ENCODE measurements around the gene CEP170B.
"Not testable (repeated sequence)": the region's sequence is repeated elsewhere in the genome, so short reads cannot be mapped to it uniquely, and the experiment has no call there.

Gene CEP170B

DNA sequence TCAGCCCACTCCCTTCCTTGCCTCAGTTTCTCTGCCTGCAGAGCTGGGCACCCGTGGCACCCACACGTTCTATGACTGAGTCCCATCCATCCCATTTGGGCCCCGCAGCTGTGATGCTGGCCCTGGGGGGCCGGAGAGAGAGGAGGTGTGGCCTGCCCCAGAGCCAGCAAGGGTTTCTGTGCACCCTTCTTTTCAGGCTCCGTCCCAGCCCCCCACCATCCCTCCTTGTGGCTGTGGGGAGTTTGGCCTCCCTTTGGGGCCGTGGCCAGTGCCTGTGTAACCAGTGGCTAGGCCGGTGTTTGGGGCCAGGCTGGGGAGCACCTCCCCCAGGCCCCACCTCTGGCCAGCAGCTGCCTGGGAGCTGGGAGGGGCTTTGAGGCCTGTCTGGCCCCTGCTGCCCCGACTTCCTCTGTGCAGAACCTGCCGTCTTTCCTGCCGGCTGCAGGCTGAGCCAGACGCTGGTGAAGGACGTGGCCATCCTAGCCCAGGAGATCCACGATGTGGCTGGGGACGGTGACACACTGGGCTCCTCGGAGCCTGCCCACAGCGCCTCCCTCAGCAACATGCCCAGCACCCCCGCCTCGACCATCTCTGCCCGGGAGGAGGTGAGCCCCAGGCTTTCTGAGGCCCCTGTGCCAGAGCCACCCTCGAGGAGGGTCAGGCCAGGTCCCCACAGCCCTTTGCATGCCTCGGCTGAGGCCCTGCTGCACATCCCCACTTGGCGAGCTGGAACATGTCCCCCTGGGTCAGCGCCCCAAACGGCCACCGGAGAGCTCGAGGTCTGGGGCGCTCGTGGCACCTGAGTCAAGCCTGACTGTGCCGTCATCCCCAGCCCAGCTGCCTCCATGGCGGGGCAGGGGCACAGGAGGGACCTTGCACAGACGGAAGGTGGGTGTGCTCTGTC is 27.7 kb downstream of the CEP170B start:
- no peak for DNase-seq (ENCODE audit: low read depth)

GRCh38 chr14:104893435-104894207 is 28.6 kb downstream of the CEP170B start:
- DNase-seq (ENCODE audit: low read depth) = no peak

DNA sequence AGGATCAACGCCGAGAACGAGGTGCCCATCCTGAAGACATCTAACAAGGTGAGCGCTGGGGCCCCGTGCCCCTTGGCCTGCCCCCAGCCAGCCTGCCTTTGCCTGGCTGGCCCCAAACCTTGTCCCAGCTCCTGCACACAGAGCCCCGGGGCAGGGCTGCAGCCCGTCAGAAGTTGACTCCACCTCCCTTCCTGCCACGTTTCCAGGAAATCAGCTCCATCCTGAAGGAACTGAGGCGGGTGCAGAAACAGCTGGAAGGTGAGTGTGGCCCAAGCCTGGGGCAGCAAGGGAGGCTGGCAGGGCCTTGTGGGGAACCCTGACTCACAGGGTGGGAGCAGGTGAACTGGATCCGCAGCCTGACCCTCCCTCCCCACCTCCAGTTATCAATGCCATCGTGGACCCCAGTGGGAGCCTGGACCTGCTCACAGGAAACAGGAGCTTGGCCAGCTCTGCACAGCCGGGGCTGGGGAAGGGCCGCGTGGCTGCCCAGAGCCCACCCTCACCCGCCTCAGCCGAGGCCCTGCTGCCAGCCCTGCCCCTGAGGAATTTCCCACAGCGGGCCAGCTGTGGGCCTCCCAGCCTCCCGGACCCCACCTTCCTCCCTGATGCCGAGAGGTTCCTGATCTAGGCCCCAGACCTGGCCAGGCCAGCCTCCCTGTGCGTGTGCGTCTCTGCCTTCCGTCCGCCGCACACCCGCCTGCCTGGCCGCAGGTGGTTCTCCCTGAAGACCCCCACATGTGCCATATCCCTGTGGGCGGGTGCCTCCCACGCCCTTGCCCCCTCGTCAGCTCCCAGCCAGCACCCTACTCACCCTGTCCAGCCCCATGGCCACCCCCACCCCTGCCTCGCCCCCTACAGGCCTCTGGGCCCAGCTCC is 29.5 kb downstream of the CEP170B start:
- DNase-seq (ENCODE audit: low read depth) = no peak

GRCh38 chr14:104895207-104895785 is 30.2 kb downstream of the CEP170B start:
- no peak for DNase-seq (ENCODE audit: low read depth)

GRCh38 chr14:104895786-104896661 is 31.0 kb downstream of the CEP170B start:
- no peak for DNase-seq (ENCODE audit: low read depth)

DNA sequence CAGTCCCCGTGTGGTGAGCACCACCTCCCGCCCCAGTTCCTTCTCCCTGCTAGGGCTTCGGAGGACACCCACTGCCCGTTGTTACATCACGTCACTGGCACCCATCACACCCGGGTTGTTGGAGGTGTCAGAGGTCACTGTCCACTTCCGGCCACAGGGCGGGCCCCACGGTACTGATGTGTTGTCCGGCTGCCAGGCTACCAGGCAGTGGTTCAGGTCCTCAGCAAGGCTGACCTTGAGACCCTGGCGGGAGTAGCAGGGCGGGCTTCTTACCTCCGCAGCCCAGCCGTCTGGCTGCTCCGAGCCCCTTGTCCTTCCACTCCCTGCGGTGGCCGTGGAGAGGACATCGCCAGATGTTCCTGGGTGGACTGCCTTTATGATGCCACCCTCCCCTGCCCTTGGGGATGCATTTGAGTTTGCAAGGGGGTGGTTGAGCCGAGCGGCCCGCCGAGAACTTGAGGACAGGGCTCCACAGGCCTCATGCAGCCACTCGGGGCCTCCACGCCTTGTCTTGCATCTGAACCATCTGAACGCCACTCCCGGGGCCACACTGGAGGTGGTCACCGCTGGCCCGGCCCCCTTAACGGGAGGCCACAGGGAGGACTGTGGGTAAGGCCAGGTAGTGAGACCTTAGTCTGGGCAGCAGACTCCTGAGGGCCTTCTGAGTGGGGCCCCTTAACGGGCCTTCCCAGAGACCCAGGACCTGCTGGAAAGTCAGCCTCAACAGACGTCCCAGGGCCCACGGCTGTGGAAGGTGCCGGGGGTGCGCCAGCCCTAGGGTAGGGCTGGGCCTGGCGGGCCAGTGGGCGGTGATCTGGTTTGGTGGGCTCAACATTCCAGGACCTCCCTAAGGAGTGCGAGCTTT is 32.5 kb downstream of the CEP170B start:
- DNase-seq (ENCODE audit: low read depth) = no peak

DNA sequence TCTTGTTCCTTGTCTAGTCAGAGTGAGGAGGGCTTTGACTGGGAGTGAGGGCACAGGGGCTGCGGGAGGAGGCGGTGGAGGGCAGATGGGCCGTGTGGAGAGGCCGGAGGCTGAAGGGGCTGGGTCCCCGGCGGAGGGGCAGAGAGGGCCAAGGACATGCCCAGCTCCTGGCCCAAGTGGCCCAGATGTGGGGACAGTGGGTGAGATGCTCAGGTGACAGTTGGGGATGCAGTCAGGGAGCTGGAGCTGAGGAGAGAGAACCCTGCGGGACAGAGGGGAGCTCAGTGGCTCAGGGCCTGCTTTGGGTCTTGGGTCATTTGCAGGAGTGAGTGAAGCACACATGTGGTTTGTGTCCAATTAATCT is 33.1 kb downstream of the CEP170B start:
- no peak for DNase-seq (ENCODE audit: low read depth)

DNA sequence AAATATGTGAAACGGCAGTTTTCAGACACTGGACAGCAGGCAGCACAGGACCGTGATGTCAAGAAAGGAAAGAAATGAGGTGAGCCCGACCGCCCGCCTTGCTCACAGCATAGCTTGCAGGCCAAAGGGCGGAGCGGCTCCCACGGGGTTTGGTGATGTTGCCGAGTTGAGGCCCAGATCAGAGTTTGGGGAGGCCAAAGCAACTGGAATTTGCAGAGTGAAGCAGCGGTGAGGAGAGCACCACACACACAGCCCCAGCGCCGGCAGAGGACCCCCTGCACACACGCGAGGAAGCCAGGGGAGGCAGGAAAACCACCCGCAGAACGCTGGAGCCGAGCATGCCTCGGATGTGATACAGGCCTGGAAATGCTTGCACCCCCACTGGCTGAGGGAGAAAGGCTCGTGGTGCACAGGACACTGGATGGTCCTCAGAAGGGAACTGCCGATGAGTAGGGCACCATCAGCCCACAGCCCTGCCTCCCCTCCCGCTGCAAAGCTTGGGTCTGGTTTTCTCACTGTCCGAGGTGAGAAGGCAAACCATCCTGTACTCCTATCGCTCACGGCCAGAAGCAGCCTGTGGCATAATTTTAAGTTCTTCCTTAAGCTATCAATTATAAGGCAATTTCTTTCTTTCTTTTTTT is 33.9 kb downstream of the CEP170B start:
- no peak for DNase-seq (ENCODE audit: low read depth)

- no peak for DNase-seq (ENCODE audit: low read depth)
Measured at GRCh38 chr14:104899781-104900180, 34.7 kb downstream of the CEP170B start.

- no peak for DNase-seq (ENCODE audit: low read depth)
Measured at GRCh38 chr14:104900639-104901512, 35.8 kb downstream of the CEP170B start.

GRCh38 chr14:104903990-104904389 is 38.9 kb downstream of the CEP170B start:
- DNase-seq (ENCODE audit: low read depth) = no peak

DNA sequence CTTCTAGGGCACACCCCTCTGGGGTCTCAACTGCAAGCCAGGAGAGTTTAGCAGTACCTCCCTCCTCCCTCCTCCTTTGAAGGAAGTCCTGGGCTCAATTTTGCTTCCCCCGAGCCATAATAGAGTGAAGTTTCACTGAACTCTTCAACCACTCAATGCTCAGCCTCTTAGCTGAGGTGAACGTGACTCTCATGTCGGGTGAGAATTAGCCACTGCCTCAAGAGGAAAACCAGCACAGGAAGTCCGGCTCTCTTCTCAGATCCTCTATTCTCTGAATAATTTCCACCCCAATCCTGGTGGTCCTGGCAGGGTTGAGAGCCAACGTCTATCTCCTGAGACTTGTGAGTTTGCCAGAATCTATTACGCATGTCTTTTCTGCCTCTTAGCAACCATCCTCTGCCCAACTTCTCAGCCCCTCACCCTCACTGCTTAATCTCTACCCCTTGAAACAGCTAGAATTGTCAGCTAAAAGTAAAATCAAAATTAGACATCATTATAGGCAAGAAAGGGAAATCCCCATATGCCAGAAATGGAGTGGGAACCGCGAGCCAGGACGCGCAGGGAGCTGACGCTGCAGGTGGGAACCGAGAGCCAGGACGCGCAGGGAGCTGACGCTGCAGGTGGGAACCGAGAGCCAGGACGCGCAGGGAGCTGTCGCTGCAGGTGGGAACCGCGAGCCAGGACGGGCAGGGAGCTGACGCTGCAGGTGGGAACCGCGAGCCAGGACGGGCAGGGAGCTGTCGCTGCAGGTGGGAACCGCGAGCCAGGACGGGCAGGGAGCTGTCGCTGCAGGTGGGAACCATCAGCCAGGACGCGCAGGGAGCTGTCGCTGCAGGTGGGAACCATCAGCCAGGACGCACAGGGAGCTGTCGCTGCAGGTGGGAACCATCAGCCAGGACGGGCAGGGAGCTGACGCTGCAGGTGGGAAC is 39.8 kb downstream of the CEP170B start:
- not testable (repeated sequence) for DNase-seq (ENCODE audit: low read depth)

- not testable (repeated sequence) for DNase-seq (ENCODE audit: low read depth)
Measured at GRCh38 chr14:104905579-104905933, 40.5 kb downstream of the CEP170B start.

DNA sequence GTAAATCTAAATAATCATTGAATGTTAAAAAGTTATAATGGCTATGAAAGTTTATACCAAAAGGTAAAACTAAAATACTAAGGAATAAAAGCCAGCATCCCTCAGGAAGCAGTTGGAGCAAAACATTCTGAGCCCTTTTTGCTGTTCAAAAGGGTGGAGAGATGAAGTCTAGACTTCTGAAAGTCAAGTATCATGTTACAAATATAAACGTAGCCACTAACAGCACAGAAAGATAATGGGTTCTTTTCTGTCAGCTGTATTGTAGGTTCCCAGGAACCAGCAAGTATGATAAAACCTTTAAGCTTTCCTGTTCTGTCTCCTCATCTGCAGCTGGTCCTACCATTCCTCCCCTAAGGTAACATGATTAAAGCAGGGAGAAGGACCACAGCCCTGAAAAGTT is 43.2 kb downstream of the CEP170B start:
- no peak for DNase-seq (ENCODE audit: low read depth)

- no peak for DNase-seq (ENCODE audit: low read depth)
Measured at GRCh38 chr14:104912053-104912452, 47.0 kb downstream of the CEP170B start.

- no peak for DNase-seq (ENCODE audit: low read depth)
Measured at GRCh38 chr14:104913435-104913834, 48.4 kb downstream of the CEP170B start.

DNA sequence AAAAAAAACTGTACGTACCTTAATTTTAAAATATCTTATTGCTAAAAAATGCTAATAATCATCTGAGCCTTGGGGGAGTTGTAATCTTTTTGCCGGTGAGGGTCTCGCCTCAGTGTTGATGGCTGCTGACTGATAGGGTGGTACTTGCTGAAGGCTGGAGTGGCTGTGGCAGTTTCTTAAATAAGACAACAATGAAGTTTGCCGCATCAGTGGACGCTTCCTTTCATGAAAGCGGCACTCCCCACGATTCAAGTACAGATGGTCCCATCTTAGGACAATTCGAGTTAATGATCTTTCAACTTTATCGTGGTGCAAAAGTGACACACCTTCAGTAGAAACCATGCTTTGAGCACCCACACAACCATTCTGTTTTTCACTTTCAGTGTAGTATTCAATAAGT is 52.0 kb downstream of the CEP170B start:
- DNase-seq (ENCODE audit: low read depth) = no peak
